Lower leg skin (tissue), 4 donors: Measurements from ENCODE around the gene TBXAS1. TPM values are rescaled to one million over a fixed set of nuclear protein-coding genes. Genes with fewer than 3 reads are reported as not detected.

ENCODE experiments used
- DNase-seq, 2 donors: peaks; one replicate each; pipeline ENCODE4 v3.0.0-alpha.2; 2019; ENCODE audit warnings: low spot score in 2 of 2
- H3K4me3 ChIP-seq: fragments of 200-600 bp; sonication (generic); 2 replicates; pipeline ENCODE4 v1.5.1; 2017; ENCODE audit warnings: mild to moderate bottlenecking, low read depth; ENCODE audit not compliant: poor library complexity, severe bottlenecking
- CTCF ChIP-seq, 3 donors: fragments of 450-650 bp; IDR thresholded peaks; one replicate each; pipeline ENCODE4 v1.5.1; 2016; ENCODE audit warnings: antibody characterized with exemption in 3 of 3, mild to moderate bottlenecking in 3 of 3, moderate library complexity in 2 of 3
- POLR2A ChIP-seq, 2 donors: fragments of 450-650 bp; IDR thresholded peaks; one replicate each; pipeline ENCODE4 v1.6.1; 2016 to 2017; ENCODE audit warnings: antibody characterized with exemption in 2 of 2, mild to moderate bottlenecking in 1 of 2, moderate library complexity in 1 of 2
- WGBS, 2 donors: methylation state at CpG; one replicate each; pipeline ENCODE4 v1.1.5; 2018; 5-methylcytosine and 5-hydroxymethylcytosine counted together
- intact Hi-C: fragments of 100-400 bp; cut with DNase I; formaldehyde crosslinking; loops from one replicate; pipeline ENCODE4 v1.15.0; 2023; ENCODE audit warnings: low total_unique reads
- total RNA-seq, 4 donors: library from RNA; depleted of rRNA; stranded (reverse); fragments of >200 nt; gene quantifications; one replicate each; pipeline ENCODE4 v1.1.0, GENCODE V29; 2016

TBXAS1 gene
- total RNA-seq, 4 donors from 2014 or later, result 0.91 to 9.9 (median 2.4) TPM

DNA sequence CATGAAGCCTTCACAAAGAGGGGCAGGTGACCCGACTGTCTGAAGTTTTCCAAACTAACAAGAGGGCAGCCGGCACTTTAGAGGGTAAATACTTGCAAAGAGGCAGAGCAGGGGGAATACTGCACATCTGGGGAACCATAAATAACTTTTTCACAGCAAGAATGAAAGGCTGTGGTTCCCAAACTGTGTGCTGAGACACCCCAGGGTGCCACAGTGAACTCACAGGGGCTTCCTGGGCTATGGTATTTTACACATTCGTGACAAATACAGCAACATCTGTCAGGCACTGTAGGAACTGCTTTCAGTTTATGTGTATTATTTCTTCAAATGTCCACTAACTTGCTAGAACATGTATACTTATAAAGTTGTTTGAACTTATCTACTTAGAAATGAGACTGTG lies 67.2 kb downstream of the TBXAS1 start:
- no peak overlapping the region for H3K4me3 ChIP-seq
- 77 to 80% methylated on average over 3 of the region's 3 CpGs for WGBS, 2 donors
- TF ChIP-seq CTCF (IDR thresholded peaks at IDR 0.05) (no peak), POLR2A (IDR thresholded peaks at IDR 0.05) (no peak)
- DNase-seq, result no peak
- intact Hi-C loops, result no loop called here

DNA sequence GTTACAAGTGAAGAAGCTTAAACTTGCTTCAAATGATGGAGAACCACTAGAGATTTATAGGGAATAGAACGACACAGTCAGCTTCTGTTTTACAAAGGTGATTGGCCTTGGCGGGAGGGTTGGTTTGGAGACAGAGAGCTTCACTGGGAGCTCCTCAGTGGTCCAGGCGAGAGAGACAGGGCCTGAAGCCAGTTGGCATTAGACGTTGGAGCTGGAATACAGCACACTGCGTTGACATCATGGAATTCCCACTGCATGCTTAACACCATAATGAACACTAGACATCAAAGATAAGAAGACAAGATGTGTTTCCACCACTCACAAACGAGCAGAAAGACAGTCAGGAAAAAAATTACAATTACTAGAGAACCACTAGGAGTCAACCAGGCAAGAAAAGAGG lies 67.8 kb downstream of the TBXAS1 start:
- no peak for TF ChIP-seq CTCF (IDR thresholded peaks at IDR 0.05)
- 57 to 60% methylated on average over 6 of the region's 6 CpGs for WGBS, 2 donors
- no peak for DNase-seq
- intact Hi-C loops, result no loop called here
- no peak overlapping the region for H3K4me3 ChIP-seq

DNA sequence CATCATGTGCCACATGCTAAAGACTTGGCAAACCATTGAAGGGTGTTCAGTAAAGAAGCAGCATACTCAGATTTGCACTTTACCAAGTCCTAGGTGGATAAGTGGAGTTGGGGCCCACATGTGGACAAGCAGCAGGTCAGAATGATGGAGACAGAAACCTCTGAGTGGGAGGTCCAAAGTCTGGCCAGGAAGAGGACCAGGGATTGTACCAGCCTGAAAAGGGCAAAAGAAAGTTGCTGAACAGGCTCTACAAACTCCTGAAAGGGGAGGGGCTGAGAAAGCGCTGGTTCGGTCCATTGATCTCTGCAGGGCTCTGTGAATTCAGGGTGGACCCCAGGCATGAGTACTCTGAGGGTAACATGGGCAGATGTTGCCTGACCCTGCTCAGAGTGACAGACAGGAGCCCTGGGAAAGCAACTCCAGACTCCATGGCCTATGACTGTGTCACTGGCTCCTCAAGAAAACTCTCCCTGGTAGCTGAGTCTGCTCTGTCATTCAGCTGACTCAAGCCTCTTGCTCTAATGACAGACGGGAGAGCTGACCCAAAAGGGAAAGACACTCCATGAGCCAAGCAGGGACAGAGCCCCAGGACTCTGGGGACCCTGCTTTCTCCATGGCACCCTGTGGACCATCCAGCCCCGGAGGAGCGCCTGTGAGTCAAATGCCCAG lies 68.5 kb downstream of the TBXAS1 start:
- TF ChIP-seq POLR2A (IDR thresholded peaks at IDR 0.05), result no peak
- TF ChIP-seq CTCF (IDR thresholded peaks at IDR 0.05), result no peak
- no peak for DNase-seq
- intact Hi-C loops, result no loop called here
- no peak overlapping the region for H3K4me3 ChIP-seq
- 73 to 77% methylated on average over 5 of the region's 5 CpGs for WGBS, 2 donors

- H3K4me3 ChIP-seq, result no peak overlapping the region
- WGBS, 2 donors, result 80 to 82% methylated on average over 7 to 12 of the region's 12 CpGs
- DNase-seq, result no peak
- no peak for TF ChIP-seq CTCF (IDR thresholded peaks at IDR 0.05)
- no peak for TF ChIP-seq POLR2A (IDR thresholded peaks at IDR 0.05)
- intact Hi-C loops, result no loop called here
These were observed 69.4 kb downstream of the TBXAS1 start for GRCh38 chr7:139898483-139898882.

GRCh38 chr7:139899328-139899955 lies 70.4 kb downstream of the TBXAS1 start:
- no peak for DNase-seq
- 89 to 91% methylated on average over 5 of the region's 5 CpGs for WGBS, 2 donors
- no peak overlapping the region for H3K4me3 ChIP-seq
- intact Hi-C loops, result no loop called here
- TF ChIP-seq CTCF (IDR thresholded peaks at IDR 0.05), result no peak
- no peak for TF ChIP-seq POLR2A (IDR thresholded peaks at IDR 0.05)

- H3K4me3 ChIP-seq, result no peak overlapping the region
- WGBS, 2 donors, result 89% methylated on average over 2 of the region's 2 CpGs
- intact Hi-C loops, result no loop called here
- DNase-seq, result no peak
- TF ChIP-seq POLR2A (IDR thresholded peaks at IDR 0.05), result no peak
- no peak for TF ChIP-seq CTCF (IDR thresholded peaks at IDR 0.05)
These were observed 71.3 kb downstream of the TBXAS1 start for GRCh38 chr7:139900326-139900725.
